GM12801 (cell line): Measurements from ENCODE around the gene NRM.

ENCODE experiments used
- CTCF ChIP-seq: IDR thresholded peaks from one replicate; pipeline ENCODE4 v1.5.1; 2011; ENCODE audit warnings: control low read depth; ENCODE audit not compliant: insufficient read length; ENCODE audit errors: extremely low read depth

The NRM gene

GRCh38 chr6:30720738-30721197 lies 30.0 kb upstream of the NRM start:
- TF ChIP-seq CTCF, result no peak

- no peak for TF ChIP-seq CTCF
Measured at GRCh38 chr6:30719791-30720737, 29.3 kb upstream of the NRM start, which contains the start of gene TUBB. TSS of gene TUBB (plus strand) at chr6:30720352. CDS start at chr6:30720507, 155 bp downstream.

- TF ChIP-seq CTCF, result no peak
Measured at GRCh38 chr6:30719356-30719755, 28.6 kb upstream of the NRM start.

- no peak for TF ChIP-seq CTCF
Measured at GRCh38 chr6:30717129-30717844, 26.5 kb upstream of the NRM start, which contains the start of gene MDC1. TSS of gene MDC1 (minus strand) at chr6:30717281. CDS start at chr6:30715175, 2,106 bp downstream.

GRCh38 chr6:30716879-30717128 lies 26.0 kb upstream of the NRM start:
- TF ChIP-seq CTCF, result no peak

- TF ChIP-seq CTCF, result no peak
Measured at GRCh38 chr6:30714263-30714662, 23.5 kb upstream of the NRM start.

GRCh38 chr6:30712441-30712945 lies 21.7 kb upstream of the NRM start:
- no peak for TF ChIP-seq CTCF
